ENCODE measurements around the gene INCENP.

Gene INCENP

DNA sequence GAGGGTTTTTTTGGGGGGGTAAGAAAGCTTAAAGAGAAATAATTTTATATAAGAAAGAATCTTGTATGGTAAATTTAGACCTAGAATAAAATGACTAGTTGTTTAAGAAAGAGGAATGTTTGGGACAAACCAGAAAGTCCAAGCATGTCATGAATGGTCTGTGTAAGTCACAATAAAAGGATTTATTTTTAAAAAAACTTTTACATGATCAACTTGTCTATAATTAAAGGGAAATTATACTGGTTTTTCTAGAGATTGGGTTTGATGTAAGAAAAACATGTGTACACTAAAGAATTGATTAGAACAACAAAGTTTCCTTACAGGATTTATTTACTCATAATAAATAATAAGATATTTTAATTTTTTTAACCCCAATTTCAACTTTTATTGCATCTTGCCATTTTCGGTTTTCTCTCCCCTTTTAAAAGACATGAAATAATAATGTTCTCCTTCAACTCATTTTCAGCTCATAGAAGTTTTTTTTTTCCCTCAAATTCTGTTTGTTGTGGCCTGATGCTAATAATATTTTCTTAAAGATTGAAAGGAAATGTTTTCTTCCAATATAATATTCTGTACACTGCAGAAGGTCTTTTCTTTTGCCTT lies 35.4 kb upstream of the INCENP start:
- H2AFZ ChIP-seq (ENCODE audit: low read depth, low read length, severe bottlenecking), result no peak overlapping the region
- H3F3A ChIP-seq (ENCODE audit: insufficient read depth), result no peaks in the 10 kb centered on the region
- no peak for TF ChIP-seq EZH2phosphoT487 (conservative IDR thresholded peaks at IDR 0.05; ENCODE audit: low read length)
- TF ChIP-seq, protein P1, sequence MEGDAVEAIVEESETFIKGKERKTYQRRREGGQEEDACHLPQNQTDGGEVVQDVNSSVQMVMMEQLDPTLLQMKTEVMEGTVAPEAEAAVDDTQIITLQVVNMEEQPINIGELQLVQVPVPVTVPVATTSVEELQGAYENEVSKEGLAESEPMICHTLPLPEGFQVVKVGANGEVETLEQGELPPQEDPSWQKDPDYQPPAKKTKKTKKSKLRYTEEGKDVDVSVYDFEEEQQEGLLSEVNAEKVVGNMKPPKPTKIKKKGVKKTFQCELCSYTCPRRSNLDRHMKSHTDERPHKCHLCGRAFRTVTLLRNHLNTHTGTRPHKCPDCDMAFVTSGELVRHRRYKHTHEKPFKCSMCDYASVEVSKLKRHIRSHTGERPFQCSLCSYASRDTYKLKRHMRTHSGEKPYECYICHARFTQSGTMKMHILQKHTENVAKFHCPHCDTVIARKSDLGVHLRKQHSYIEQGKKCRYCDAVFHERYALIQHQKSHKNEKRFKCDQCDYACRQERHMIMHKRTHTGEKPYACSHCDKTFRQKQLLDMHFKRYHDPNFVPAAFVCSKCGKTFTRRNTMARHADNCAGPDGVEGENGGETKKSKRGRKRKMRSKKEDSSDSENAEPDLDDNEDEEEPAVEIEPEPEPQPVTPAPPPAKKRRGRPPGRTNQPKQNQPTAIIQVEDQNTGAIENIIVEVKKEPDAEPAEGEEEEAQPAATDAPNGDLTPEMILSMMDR (IDR thresholded peaks at IDR 0.05; ENCODE audit: insufficient read depth, low read length, poor library complexity, severe bottlenecking), result no peak
- H3K79me2 ChIP-seq (ENCODE audit: insufficient read depth, low read length), result no peaks in the 10 kb centered on the region
- H3K9me3 ChIP-seq (ENCODE audit: insufficient read depth, low read length), result peaks cover 21% of the 10 kb centered on the region; the same call in 1 of the 2 replicates
- H4K20me1 ChIP-seq (ENCODE audit: low read depth, low read length), result no peaks in the 10 kb centered on the region
- no peak overlapping the region for H3K27ac ChIP-seq (ENCODE audit: low read depth, low read length)
- no peak overlapping the region for H3K9ac ChIP-seq (ENCODE audit: low read length)
- no peaks in the 10 kb centered on the region for H3K9me2 ChIP-seq (replicated peaks; ENCODE audit: insufficient read depth, low read length)
- H3K4me2 ChIP-seq (ENCODE audit: low read depth, low read length, poor library complexity, severe bottlenecking), result no peak overlapping the region
- no peak overlapping the region for H3K4me3 ChIP-seq (ENCODE audit: insufficient read depth, low read length, poor library complexity, severe bottlenecking)
- no peaks in the 10 kb centered on the region for H3K27me3 ChIP-seq (ENCODE audit: low read length)
- 0 out of 2 replicates have a peak, but pooled peaks cover 2% of the 10 kb centered on the region for H3K36me3 ChIP-seq (ENCODE audit: low read length)

DNA sequence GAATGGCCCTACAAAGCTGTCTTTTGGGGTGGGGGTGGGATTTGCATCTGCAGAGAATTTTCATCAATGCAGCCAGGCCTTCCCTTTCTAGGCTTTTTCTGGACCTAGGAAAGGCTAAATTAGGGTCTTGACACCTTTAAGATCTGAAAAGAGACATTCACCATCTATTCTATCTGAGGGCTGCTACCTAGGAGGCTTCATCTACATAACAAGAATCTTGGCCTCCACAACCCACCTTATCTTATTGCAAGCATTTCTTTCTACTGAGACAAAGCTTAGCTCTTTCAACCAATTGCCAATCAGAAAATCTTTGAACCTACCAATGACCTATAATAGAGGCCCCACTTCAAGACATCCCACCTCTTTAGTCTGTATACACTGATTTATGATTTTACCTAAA lies 20.7 kb upstream of the INCENP start:
- Histone ChIP-seq H3K4me2 (ENCODE audit: low read depth, low read length, poor library complexity, severe bottlenecking) (no peak overlapping the region), H3K36me3 (ENCODE audit: low read length) (no peaks in the 10 kb centered on the region), H3K4me3 (ENCODE audit: insufficient read depth, low read length, poor library complexity, severe bottlenecking) (no peak overlapping the region), H3K9me3 (ENCODE audit: insufficient read depth, low read length) (no peaks in the 10 kb centered on the region), H3K27ac (ENCODE audit: low read depth, low read length) (no peak overlapping the region), H3K79me2 (ENCODE audit: insufficient read depth, low read length) (no peaks in the 10 kb centered on the region), H2AFZ (ENCODE audit: low read depth, low read length, severe bottlenecking) (no peak overlapping the region), H3K9ac (ENCODE audit: low read length) (no peak overlapping the region), H4K20me1 (ENCODE audit: low read depth, low read length) (no peaks in the 10 kb centered on the region), H3K9me2 (replicated peaks; ENCODE audit: insufficient read depth, low read length) (no peaks in the 10 kb centered on the region), H3K27me3 (ENCODE audit: low read length) (no peaks in the 10 kb centered on the region), H3F3A (ENCODE audit: insufficient read depth) (no peaks in the 10 kb centered on the region)
- TF ChIP-seq, protein P1 (IDR thresholded peaks at IDR 0.05; ENCODE audit: insufficient read depth, low read length, poor library complexity, severe bottlenecking), result no peak
- no peak for TF ChIP-seq EZH2phosphoT487 (conservative IDR thresholded peaks at IDR 0.05; ENCODE audit: low read length)

DNA sequence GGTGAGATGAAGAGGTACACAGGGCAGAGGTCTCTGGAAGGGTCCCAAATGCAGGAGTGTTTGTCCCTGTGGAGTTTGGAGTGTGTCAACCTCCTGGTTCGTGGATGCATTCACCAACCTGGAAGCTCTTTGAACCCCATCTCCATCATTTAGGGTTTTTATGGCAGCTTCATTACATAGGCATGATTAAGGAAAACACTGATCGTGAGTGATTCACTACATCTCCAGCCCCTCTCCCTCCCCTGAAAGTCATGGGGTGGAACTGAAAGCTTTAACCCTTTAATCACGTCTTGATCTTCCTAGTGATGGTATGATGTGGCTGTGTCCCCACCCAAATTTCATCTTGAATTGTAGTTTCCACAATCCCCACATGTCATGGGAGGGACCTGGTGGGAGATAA lies 19.8 kb upstream of the INCENP start:
- H3F3A ChIP-seq (ENCODE audit: insufficient read depth), result no peaks in the 10 kb centered on the region
- H3K27me3 ChIP-seq (ENCODE audit: low read length), result no peaks in the 10 kb centered on the region
- no peaks in the 10 kb centered on the region for H3K9me2 ChIP-seq (replicated peaks; ENCODE audit: insufficient read depth, low read length)
- H3K4me2 ChIP-seq (ENCODE audit: low read depth, low read length, poor library complexity, severe bottlenecking), result no peak overlapping the region
- no peaks in the 10 kb centered on the region for H3K9me3 ChIP-seq (ENCODE audit: insufficient read depth, low read length)
- no peak for TF ChIP-seq EZH2phosphoT487 (conservative IDR thresholded peaks at IDR 0.05; ENCODE audit: low read length)
- TF ChIP-seq, protein P1 (IDR thresholded peaks at IDR 0.05; ENCODE audit: insufficient read depth, low read length, poor library complexity, severe bottlenecking), result no peak
- H3K4me3 ChIP-seq (ENCODE audit: insufficient read depth, low read length, poor library complexity, severe bottlenecking), result no peak overlapping the region
- no peak overlapping the region for H2AFZ ChIP-seq (ENCODE audit: low read depth, low read length, severe bottlenecking)
- H4K20me1 ChIP-seq (ENCODE audit: low read depth, low read length), result no peaks in the 10 kb centered on the region
- no peak overlapping the region for H3K9ac ChIP-seq (ENCODE audit: low read length)
- no peaks in the 10 kb centered on the region for H3K36me3 ChIP-seq (ENCODE audit: low read length)
- no peaks in the 10 kb centered on the region for H3K79me2 ChIP-seq (ENCODE audit: insufficient read depth, low read length)
- H3K27ac ChIP-seq (ENCODE audit: low read depth, low read length), result no peak overlapping the region
